Neuronal stem cell (in vitro differentiated cells): ENCODE measurements around the gene RCVRN.

Source experiments
- DNase-seq: peaks from one replicate; pipeline ENCODE4 v3.0.0-alpha.2; 2013; ENCODE audit warnings: low spot score
- H2AFZ ChIP-seq: one replicate; pipeline ENCODE4 v1.6.1; 2013; ENCODE audit warnings: mild to moderate bottlenecking, low read length, inconsistent platforms
- H2AK5ac ChIP-seq: 2 replicates; pipeline ENCODE4 v1.6.1; 2013; ENCODE audit warnings: low read depth, mild to moderate bottlenecking, inconsistent platforms, low read length, moderate library complexity, mixed read lengths
- H2BK120ac ChIP-seq: 2 replicates; pipeline ENCODE4 v1.6.1; 2013; ENCODE audit warnings: low read depth, mild to moderate bottlenecking, inconsistent platforms, low read length, moderate library complexity, mixed read lengths
- H2BK12ac ChIP-seq: one replicate; pipeline ENCODE4 v1.6.1; 2013; ENCODE audit warnings: low read length, inconsistent platforms
- H2BK15ac ChIP-seq: 2 replicates; pipeline ENCODE4 v1.6.1; 2013; ENCODE audit warnings: mild to moderate bottlenecking, low read length, inconsistent platforms, mixed read lengths
- H2BK5ac ChIP-seq: one replicate; pipeline ENCODE4 v1.6.1; 2013; ENCODE audit warnings: inconsistent platforms, mild to moderate bottlenecking, low read length, moderate library complexity
- H3K14ac ChIP-seq: one replicate; pipeline ENCODE4 v1.6.1; 2013; ENCODE audit warnings: low read length, inconsistent platforms
- H3K18ac ChIP-seq: 2 replicates; pipeline ENCODE4 v1.6.1; 2013; ENCODE audit warnings: low read length, inconsistent platforms
- H3K23ac ChIP-seq: 2 replicates; pipeline ENCODE4 v1.6.1; 2013; ENCODE audit warnings: low read depth, mild to moderate bottlenecking, mixed read lengths, low read length, inconsistent platforms; ENCODE audit not compliant: poor library complexity
- H3K27ac ChIP-seq: replicated peaks from 3 replicates; pipeline ENCODE4 v1.5.1; 2013; ENCODE audit warnings: low read length, inconsistent platforms
- H3K27me3 ChIP-seq, 3 experiments: 2 replicates each; pipeline ENCODE4 v1.6.1; 2013; ENCODE audit warnings: low read length in 3 of 3, mild to moderate bottlenecking in 2 of 3, inconsistent platforms in 1 of 3, low read depth in 1 of 3, mixed read lengths in 1 of 3, moderate library complexity in 1 of 3; ENCODE audit not compliant: control insufficient read depth in 3 of 3, insufficient read depth in 3 of 3
- H3K36me3 ChIP-seq, 2 donors: replicated peaks in 1 of 2; 2 replicates each; pipeline ENCODE4 v1.6.1; 2013; ENCODE audit warnings: low read length in 2 of 2; ENCODE audit not compliant: control insufficient read depth in 2 of 2, insufficient read depth in 2 of 2
- H3K4ac ChIP-seq: 2 replicates; pipeline ENCODE4 v1.6.1; 2013; ENCODE audit warnings: inconsistent platforms, mild to moderate bottlenecking, low read length, moderate library complexity
- H3K4me1 ChIP-seq, 2 donors: 1 replicate in 1 of 2; 2 replicates in 1 of 2; pipeline ENCODE4 v1.6.1; 2013; ENCODE audit warnings: low read length in 2 of 2, low read depth in 1 of 2; ENCODE audit not compliant: control insufficient read depth in 2 of 2, insufficient read depth in 1 of 2
- H3K4me2 ChIP-seq: one replicate; pipeline ENCODE4 v1.6.1; 2013; ENCODE audit warnings: mild to moderate bottlenecking, low read length, inconsistent platforms; ENCODE audit not compliant: insufficient read depth, poor library complexity, severe bottlenecking
- H3K4me3 ChIP-seq, 2 donors: 2 replicates each; pipeline ENCODE4 v1.5.1; 2013; ENCODE audit warnings: low read length in 2 of 2, mild to moderate bottlenecking in 2 of 2, inconsistent platforms in 1 of 2, moderate library complexity in 1 of 2
- H3K79me1 ChIP-seq: one replicate; pipeline ENCODE4 v1.6.1; 2013; ENCODE audit warnings: low read depth, mild to moderate bottlenecking, inconsistent platforms, low read length, moderate library complexity
- H3K9ac ChIP-seq: one replicate; pipeline ENCODE4 v1.6.1; 2013; ENCODE audit warnings: mild to moderate bottlenecking, low read depth, low read length, inconsistent platforms; ENCODE audit not compliant: poor library complexity
- H3K9me3 ChIP-seq, 2 donors: replicated peaks in 1 of 2; 2 replicates each; pipeline versions ENCODE3 to v1.6.1; 2013; ENCODE audit warnings: low read length in 2 of 2, mild to moderate bottlenecking in 2 of 2, inconsistent platforms in 1 of 2, low read depth in 1 of 2, mixed read lengths in 1 of 2, moderate library complexity in 1 of 2; ENCODE audit not compliant: control insufficient read depth in 2 of 2, insufficient read depth in 1 of 2
- H4K8ac ChIP-seq: one replicate; pipeline ENCODE4 v1.6.1; 2013; ENCODE audit warnings: low read depth, mild to moderate bottlenecking, inconsistent platforms, low read length, moderate library complexity
- H4K91ac ChIP-seq: one replicate; pipeline ENCODE4 v1.6.1; 2013; ENCODE audit warnings: low read length, low read depth, mild to moderate bottlenecking, inconsistent platforms; ENCODE audit not compliant: poor library complexity
- WGBS, 2 donors: extraction: QIAGEN DNeasy Blood & Tissue Kit; methylation state at CpG; one replicate each; pipeline ENCODE4 v1.1.7; 2013; ENCODE audit warnings: missing lambda C conversion rate in 2 of 2, mixed read lengths in 1 of 2; ENCODE audit not compliant: insufficient read length in 2 of 2, insufficient replicate concordance in 1 of 2; ENCODE audit errors: extremely low coverage in 2 of 2; 5-methylcytosine and 5-hydroxymethylcytosine counted together

The RCVRN gene

GRCh38 chr17:9905902-9906301, 831 bp upstream of the RCVRN start:
- no peak overlapping the region for H3K4me3 ChIP-seq
- no peak overlapping the region for H2AFZ ChIP-seq
- H3K14ac ChIP-seq: no peak overlapping the region
- no peak overlapping the region for H2BK120ac ChIP-seq
- no peak for DNase-seq
- H4K8ac ChIP-seq: no peak overlapping the region
- peaks cover 0 to 2% of the 10 kb centered on the region in 2 donors for H3K9me3 ChIP-seq
- no CpG with 5 or more reads among the region's 4 CpGs for WGBS, 2 donors
- no peak overlapping the region for H3K4ac ChIP-seq
- H3K18ac ChIP-seq: no peak overlapping the region
- H2BK12ac ChIP-seq: no peak overlapping the region
- H2BK15ac ChIP-seq: no peak overlapping the region
- peaks cover 0 to 18% of the 10 kb centered on the region in 2 donors for H3K4me1 ChIP-seq
- no peak overlapping the region for H3K27ac ChIP-seq
- no peak overlapping the region for H2AK5ac ChIP-seq
- no peak overlapping the region for H3K4me2 ChIP-seq
- H3K36me3 ChIP-seq: no peaks in the 10 kb centered on the region
- H2BK5ac ChIP-seq: no peak overlapping the region
- H4K91ac ChIP-seq: no peak overlapping the region
- no peak overlapping the region for H3K9ac ChIP-seq
- no peak overlapping the region for H3K23ac ChIP-seq
- H3K79me1 ChIP-seq: no peaks in the 10 kb centered on the region
- H3K27me3 ChIP-seq: no peaks in the 10 kb centered on the region

DNA sequence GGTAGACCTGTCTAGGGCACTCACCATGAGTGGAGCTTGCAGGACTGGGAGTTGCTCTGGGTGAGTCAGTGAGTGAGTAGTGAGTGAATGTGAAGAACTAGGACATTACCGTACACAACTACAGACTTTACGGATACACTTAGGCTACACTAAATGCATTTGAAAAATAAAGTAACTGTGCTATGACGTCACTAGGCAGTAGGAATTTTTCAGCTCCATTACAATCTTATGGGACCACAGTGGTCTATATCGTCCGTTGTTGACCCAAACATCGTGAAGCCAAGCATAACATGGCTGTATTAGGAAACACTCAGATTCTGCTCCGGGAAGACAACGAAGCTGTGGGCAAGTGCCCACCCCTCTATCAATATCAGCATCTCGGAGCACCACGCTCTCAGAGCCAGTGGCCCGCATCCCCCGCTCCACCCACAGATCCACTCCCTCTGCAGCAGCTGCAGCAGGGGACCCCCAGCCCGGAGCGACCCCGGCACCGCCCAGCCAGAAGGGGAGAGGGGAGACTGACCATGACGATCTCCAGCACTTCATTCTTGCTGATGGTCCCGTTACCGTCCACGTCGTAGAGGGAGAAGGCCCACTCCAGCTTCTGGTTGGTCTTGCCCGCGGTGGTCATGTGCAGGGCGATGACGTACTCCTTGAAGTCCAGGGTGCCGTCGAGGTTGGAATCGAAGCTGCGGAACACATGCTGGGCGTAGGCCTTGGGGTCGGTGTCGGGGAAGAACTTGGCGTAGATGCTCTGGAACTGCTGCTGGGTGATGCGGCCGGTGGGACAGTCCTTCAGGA, 594 bp downstream of the RCVRN start:
- peak overlapping the region; percentile 29 for H3K23ac ChIP-seq
- H2AK5ac ChIP-seq: peak overlapping the region; percentile 66
- no peak overlapping the region for H3K4ac ChIP-seq
- H2BK15ac ChIP-seq: peak overlapping the region; percentile 45
- no peak overlapping the region for H3K9ac ChIP-seq
- peak overlapping the region; percentile 48 for H3K18ac ChIP-seq
- no peak overlapping the region for H2BK12ac ChIP-seq
- peak overlapping the region; percentile 5 for H2BK120ac ChIP-seq
- H3K27me3 ChIP-seq: no peaks in the 10 kb centered on the region
- no peak overlapping the region for H4K91ac ChIP-seq
- H4K8ac ChIP-seq: no peak overlapping the region
- H2AFZ ChIP-seq: no peak overlapping the region
- no peak overlapping the region for H3K4me3 ChIP-seq
- peaks cover 0 to 2% of the 10 kb centered on the region in 2 donors for H3K9me3 ChIP-seq
- H3K79me1 ChIP-seq: no peaks in the 10 kb centered on the region
- H3K4me2 ChIP-seq: no peak overlapping the region
- no peak overlapping the region for H2BK5ac ChIP-seq
- WGBS, 2 donors: no CpG with 5 or more reads among the region's 35 CpGs
- H3K27ac ChIP-seq: no peak overlapping the region
- DNase-seq: no peak
- no peaks in the 10 kb centered on the region for H3K36me3 ChIP-seq
- peaks cover 0 to 21% of the 10 kb centered on the region in 2 donors for H3K4me1 ChIP-seq
- peak overlapping the region; percentile 4 for H3K14ac ChIP-seq

DNA sequence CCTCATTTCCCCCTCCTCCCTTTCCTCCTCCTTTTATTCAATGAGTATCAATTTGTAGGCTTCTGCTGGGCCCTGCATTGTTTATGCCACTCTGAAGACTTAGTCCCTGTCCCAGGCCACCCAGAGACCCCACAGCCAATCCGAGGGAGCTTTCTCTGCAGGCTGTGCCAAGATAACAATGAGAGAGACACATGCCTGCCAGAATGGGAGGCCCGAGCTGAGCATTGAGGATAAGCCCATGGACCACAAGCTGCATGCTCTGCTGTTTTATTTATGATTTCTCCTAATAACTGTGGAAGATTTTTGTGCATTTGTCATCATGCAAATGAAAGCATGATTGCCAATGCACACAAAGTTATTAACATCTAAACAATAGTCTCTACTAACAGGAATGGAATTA, 3.0 kb downstream of the RCVRN start:
- Histone ChIP-seq H3K9me3 (peaks cover 0 to 2% of the 10 kb centered on the region in 2 donors), H3K9ac (no peak overlapping the region), H4K8ac (no peak overlapping the region), H2BK12ac (no peak overlapping the region), H3K36me3 (no peaks in the 10 kb centered on the region), H3K27me3 (no peaks in the 10 kb centered on the region), H3K27ac (no peak overlapping the region), H3K4ac (no peak overlapping the region), H3K4me2 (no peak overlapping the region), H3K4me1 (peaks cover 0 to 15% of the 10 kb centered on the region in 2 donors), H2AK5ac (no peak overlapping the region), H4K91ac (no peak overlapping the region), H2BK120ac (no peak overlapping the region), H3K14ac (no peak overlapping the region), H2AFZ (no peak overlapping the region), H2BK5ac (no peak overlapping the region), H2BK15ac (no peak overlapping the region), H3K4me3 (no peak overlapping the region), H3K23ac (no peak overlapping the region), H3K79me1 (no peaks in the 10 kb centered on the region), H3K18ac (no peak overlapping the region)
- no CpG with 5 or more reads among the region's 2 CpGs for WGBS, 2 donors
- DNase-seq: no peak

DNA sequence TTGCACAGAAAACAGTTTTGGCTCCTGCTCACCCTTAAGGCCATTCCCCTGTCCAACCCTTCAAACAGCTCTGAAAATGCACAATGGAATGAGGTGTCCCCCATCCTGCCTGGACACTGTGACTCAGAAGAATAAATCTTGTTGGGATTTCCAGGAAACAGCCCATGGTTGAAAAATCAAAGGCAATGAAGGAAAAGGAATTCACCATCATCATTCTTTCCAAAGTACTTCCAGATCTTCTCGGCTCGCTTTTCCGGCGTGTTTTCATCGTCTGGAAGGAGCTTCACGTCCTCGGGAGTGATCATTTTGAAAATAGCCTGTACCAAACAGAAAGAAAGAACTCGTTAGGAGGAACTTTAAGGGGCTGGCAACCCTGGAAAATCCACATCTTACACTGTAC, 4.3 kb downstream of the RCVRN start:
- no peak overlapping the region for H2BK120ac ChIP-seq
- H4K91ac ChIP-seq: no peak overlapping the region
- H3K36me3 ChIP-seq: no peaks in the 10 kb centered on the region
- no peak overlapping the region for H3K23ac ChIP-seq
- H4K8ac ChIP-seq: no peak overlapping the region
- no peak overlapping the region for H3K9ac ChIP-seq
- no peak overlapping the region for H3K4me3 ChIP-seq
- H2BK12ac ChIP-seq: no peak overlapping the region
- no peak overlapping the region for H3K18ac ChIP-seq
- H2AK5ac ChIP-seq: no peak overlapping the region
- no peak overlapping the region for H2BK5ac ChIP-seq
- no CpG with 5 or more reads among the region's 8 CpGs for whole genome bisulfite sequencing, 2 donors
- H3K27me3 ChIP-seq: no peaks in the 10 kb centered on the region
- H2BK15ac ChIP-seq: no peak overlapping the region
- no peak overlapping the region for H2AFZ ChIP-seq
- H3K79me1 ChIP-seq: no peaks in the 10 kb centered on the region
- no peak overlapping the region for H3K4me2 ChIP-seq
- no peak for DNase-seq
- H3K4ac ChIP-seq: no peak overlapping the region
- no peak overlapping the region for H3K27ac ChIP-seq
- H3K14ac ChIP-seq: no peak overlapping the region
- H3K4me1 ChIP-seq: peaks cover 0 to 15% of the 10 kb centered on the region in 2 donors
- peaks cover 0 to 2% of the 10 kb centered on the region in 2 donors for H3K9me3 ChIP-seq
